Choroid plexus epithelial cell (primary cell): Measurements from ENCODE around the gene SPATC1L.
A peak's percentile ranks its signal among the peaks of the same experiment; 100 is the strongest.

Experiments
- DNase-seq: peaks from one replicate; pipeline ENCODE4 v3.0.0-alpha.2; 2010; ENCODE audit warnings: low read depth
- H3K4me3 ChIP-seq: 2 replicates; pipeline ENCODE4 v1.5.1; 2011; ENCODE audit warnings: low read depth, mild to moderate bottlenecking, control low read depth, low read length, moderate library complexity
- TF ChIP-seq, protein P1 (sequence below): conservative IDR thresholded peaks from 2 replicates; pipeline ENCODE4 v1.5.1; 2011; ENCODE audit warnings: low read depth, mild to moderate bottlenecking, control low read depth, inconsistent platforms, low read length, moderate library complexity

The SPATC1L gene

GRCh38 chr21:46124926-46125845 is 59.1 kb downstream of the SPATC1L start:
- TF ChIP-seq, protein P1, sequence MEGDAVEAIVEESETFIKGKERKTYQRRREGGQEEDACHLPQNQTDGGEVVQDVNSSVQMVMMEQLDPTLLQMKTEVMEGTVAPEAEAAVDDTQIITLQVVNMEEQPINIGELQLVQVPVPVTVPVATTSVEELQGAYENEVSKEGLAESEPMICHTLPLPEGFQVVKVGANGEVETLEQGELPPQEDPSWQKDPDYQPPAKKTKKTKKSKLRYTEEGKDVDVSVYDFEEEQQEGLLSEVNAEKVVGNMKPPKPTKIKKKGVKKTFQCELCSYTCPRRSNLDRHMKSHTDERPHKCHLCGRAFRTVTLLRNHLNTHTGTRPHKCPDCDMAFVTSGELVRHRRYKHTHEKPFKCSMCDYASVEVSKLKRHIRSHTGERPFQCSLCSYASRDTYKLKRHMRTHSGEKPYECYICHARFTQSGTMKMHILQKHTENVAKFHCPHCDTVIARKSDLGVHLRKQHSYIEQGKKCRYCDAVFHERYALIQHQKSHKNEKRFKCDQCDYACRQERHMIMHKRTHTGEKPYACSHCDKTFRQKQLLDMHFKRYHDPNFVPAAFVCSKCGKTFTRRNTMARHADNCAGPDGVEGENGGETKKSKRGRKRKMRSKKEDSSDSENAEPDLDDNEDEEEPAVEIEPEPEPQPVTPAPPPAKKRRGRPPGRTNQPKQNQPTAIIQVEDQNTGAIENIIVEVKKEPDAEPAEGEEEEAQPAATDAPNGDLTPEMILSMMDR, result no peak
- no peak for DNase-seq
- no peak overlapping the region for H3K4me3 ChIP-seq

DNA sequence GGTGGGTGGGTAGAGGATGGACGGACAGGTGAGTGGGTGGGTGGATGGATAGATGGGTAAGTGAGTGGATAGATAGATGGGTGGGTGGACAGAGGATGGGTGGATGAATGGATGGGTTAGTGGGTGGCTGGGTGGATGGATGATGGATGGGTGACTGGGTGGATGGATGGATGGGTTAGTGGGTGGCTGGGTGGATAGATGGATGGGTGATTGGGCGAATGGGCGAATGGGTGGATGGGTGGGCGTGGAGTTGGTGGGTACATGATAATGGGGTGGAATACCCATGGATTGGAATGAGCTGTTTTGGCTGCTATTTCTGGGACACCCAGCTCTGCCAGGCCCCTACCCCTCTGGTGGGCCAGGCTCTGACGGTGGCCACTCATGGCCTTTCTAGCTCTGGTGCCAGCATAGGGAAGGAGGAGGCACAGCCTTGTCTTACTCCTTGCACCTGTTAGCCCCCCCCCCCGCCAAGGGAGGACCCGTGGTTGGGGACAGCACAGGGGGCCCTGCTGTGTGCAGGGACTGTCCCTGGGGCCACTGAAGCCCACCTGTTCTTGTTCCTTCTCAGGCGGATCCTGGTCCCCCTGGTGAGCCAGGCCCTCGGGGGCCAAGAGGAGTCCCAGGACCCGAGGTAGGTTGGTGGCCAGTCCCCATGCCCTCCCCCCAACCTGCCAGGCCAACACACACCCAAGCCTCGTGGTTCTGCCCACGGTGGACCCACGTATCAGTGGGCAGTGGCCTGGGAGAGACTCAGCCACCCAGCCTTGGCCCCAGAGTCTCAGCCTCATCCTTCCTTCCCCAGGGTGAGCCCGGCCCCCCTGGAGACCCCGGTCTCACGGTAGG is 60.0 kb downstream of the SPATC1L start:
- H3K4me3 ChIP-seq, result no peak overlapping the region
- TF ChIP-seq, protein P1, result no peak
- no peak for DNase-seq

DNA sequence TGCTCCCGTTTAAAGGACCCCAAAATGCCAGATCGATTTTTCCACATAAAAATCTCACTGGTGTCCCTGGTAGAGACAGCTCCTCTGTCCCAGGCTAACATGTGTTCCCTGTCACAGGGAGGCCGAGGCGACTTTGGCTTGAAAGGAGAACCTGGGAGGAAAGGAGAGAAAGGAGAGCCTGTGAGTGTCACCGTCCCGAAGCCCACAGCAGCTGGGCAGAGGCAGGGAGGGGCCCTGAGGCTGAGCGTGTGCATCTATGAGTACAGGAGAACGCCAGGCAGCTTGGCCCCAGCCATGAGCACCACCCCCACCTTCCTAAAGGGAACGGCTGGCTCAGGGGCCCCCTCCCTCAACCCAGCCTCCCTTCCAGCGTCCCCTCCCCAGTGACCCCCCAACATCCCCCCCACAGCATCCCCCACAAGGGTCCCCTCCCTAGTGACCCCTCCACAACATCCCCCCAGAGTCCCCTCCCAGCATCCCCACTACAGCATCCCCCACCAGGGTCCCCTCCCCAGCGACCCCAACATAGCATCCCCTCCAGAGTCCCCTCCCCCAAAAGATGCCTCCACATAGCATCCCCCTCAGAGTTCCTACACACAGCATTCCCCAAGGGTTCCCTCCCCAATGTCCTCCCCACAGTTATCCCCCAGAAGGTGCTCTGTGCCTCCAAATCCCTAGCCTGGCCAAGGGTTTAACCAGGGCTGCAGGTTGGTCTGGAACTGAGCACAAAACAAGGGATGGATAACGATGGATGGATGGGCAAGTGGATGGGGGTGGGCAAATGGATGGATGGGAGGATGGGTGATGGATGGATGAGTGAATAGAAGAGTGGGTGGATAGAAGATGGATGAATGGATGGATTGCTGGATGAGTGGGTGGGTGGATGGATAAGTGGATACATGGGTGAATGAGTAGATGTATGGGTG is 61.2 kb downstream of the SPATC1L start:
- DNase-seq, result no peak
- TF ChIP-seq, protein P1, result no peak
- H3K4me3 ChIP-seq, result no peak overlapping the region

DNA sequence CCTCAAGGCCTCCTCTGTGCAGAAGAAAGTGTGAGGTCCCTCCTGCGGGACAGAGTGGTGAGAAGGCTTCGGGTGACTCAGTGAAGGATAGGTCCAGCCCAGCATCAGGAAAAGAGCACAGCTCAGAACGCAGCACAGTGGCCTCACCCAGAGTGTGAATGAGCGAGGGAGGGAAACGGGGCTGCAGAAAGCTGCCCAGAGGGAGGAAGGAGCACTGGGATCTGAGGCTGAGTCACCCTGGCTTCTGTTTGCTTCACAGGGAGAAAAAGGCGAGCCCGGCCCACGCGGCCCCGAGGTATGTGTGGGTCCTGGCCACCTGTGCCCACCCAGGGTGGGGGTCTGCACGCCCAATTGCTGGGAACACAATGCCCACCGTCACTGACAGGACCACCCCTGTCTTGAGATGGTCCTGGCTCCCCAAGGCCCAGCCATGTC is 62.0 kb downstream of the SPATC1L start:
- peak; percentile 72 for DNase-seq
- TF ChIP-seq, protein P1, result no peak

DNA sequence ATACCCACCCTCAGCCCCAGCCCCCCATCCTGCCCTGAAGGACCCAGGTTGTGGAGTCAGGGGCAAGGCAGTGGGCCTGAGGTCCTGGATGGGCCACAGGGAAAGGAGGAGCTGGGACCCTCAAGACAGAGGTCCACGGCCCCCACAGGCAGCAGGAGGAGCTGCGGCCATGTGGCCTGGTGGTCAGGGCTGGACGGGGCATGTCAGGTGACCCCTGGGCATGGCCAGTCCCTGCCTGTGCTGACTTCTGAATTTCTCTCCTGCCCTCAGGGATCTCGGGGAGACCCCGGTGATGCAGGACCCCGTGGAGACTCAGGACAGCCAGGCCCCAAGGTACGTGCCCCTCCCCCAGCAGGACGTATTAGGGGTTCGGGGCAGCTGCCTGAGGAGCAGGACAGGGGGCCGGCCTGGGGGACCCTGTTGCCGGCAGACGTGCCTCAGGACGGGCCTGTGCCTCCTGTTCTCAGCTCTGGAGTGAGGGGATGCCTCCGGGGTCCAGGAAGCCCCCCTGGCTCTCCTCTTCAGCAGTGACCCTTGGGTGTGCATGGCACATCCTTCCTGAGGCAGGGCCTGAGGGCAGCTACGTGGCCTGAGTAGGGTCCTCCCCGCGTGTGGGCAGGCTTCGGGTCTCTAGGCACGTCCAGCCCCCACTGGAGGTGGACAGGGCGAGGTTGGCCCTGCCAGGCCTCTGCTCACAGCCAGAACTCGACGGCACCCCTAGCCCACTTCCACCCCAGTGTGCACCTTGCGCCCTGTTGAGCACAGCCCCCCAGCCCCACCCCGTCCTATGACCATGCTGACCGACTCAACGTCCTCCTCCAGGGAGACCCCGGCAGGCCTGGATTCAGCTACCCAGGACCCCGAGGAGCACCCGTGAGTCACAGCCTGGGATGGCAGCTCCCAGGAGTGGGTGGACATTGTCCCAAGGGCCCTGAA is 62.7 kb downstream of the SPATC1L start:
- no peak for DNase-seq
- TF ChIP-seq, protein P1, result no peak
- H3K4me3 ChIP-seq, result no peak overlapping the region

More for the DNA sequence above, 62.0 kb downstream of the SPATC1L start:
- H3K4me3 ChIP-seq, result no peak overlapping the region
